ENCODE results near the gene CT45A3.
"Not testable (repeated sequence)": the region's sequence is repeated elsewhere in the genome, so short reads cannot be mapped to it uniquely, and the experiment has no call there.

DNA sequence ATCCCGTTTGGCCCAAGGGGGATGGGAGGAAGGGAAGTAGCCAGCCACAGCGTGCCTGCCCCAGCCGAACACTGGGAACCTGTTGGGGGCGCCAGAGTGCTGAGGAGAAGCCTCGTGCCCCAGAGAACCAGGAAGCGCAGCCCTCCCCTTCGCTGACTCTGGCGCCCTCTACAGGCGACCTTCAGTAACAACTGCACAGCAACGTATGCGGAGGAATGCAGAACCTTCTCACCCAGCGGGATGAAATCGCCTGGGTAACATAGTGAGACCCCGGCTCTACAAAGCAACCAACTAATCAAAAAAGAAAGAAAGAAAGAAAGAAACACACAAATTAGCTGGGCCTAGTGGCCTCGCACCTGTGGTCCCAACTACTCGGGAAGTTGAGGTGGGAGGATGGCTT is 17.4 kb upstream of the CT45A3 start, which contains the start of gene CT45A5:
- TF ChIP-seq, protein P1, sequence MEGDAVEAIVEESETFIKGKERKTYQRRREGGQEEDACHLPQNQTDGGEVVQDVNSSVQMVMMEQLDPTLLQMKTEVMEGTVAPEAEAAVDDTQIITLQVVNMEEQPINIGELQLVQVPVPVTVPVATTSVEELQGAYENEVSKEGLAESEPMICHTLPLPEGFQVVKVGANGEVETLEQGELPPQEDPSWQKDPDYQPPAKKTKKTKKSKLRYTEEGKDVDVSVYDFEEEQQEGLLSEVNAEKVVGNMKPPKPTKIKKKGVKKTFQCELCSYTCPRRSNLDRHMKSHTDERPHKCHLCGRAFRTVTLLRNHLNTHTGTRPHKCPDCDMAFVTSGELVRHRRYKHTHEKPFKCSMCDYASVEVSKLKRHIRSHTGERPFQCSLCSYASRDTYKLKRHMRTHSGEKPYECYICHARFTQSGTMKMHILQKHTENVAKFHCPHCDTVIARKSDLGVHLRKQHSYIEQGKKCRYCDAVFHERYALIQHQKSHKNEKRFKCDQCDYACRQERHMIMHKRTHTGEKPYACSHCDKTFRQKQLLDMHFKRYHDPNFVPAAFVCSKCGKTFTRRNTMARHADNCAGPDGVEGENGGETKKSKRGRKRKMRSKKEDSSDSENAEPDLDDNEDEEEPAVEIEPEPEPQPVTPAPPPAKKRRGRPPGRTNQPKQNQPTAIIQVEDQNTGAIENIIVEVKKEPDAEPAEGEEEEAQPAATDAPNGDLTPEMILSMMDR (IDR thresholded peaks at IDR 0.05 in 4 of 5, conservative IDR thresholded peaks at IDR 0.05 in 1 of 5): not testable (repeated sequence)
- TF ChIP-seq POLR2A (IDR thresholded peaks at IDR 0.05): not testable (repeated sequence)
